ENCODE measurements around the gene HINFP.
"Not testable (repeated sequence)": the region's sequence is repeated elsewhere in the genome, so short reads cannot be mapped to it uniquely, and the experiment has no call there.

HINFP gene

GRCh38 chr11:119117004-119117706, 4.2 kb upstream of the HINFP start:
- no peak for DNase-seq (ENCODE audit: low spot score)

- no peak for DNase-seq (ENCODE audit: low spot score)
Observed at GRCh38 chr11:119118227-119118626, 3.2 kb upstream of the HINFP start.

- no peak for DNase-seq (ENCODE audit: low spot score)
Observed at GRCh38 chr11:119118946-119119345, 2.4 kb upstream of the HINFP start.

- no peak for DNase-seq (ENCODE audit: low spot score)
Observed at GRCh38 chr11:119120639-119121007, 757 bp upstream of the HINFP start.

GRCh38 chr11:119121811-119122124, 388 bp downstream of the HINFP start:
- no peak for DNase-seq (ENCODE audit: low spot score)

GRCh38 chr11:119125821-119126220, 4.4 kb downstream of the HINFP start:
- DNase-seq (ENCODE audit: low spot score) = no peak

- no peak for DNase-seq (ENCODE audit: low spot score)
Observed at GRCh38 chr11:119126675-119127268, 5.4 kb downstream of the HINFP start.

GRCh38 chr11:119130662-119131061, 9.3 kb downstream of the HINFP start:
- no peak for DNase-seq (ENCODE audit: low spot score)

GRCh38 chr11:119134389-119134978, 13.1 kb downstream of the HINFP start:
- no peak for DNase-seq (ENCODE audit: low spot score)

- DNase-seq (ENCODE audit: low spot score) = not testable (repeated sequence)
Observed at GRCh38 chr11:119139276-119139675, 17.9 kb downstream of the HINFP start.

GRCh38 chr11:119144825-119145486, 23.6 kb downstream of the HINFP start:
- DNase-seq (ENCODE audit: low spot score) = peak; percentile 89

GRCh38 chr11:119145551-119145950, 24.2 kb downstream of the HINFP start:
- DNase-seq (ENCODE audit: low spot score) = no peak

- no peak for DNase-seq (ENCODE audit: low spot score)
Observed at GRCh38 chr11:119147604-119148333, 26.4 kb downstream of the HINFP start.

GRCh38 chr11:119148720-119149017, 27.3 kb downstream of the HINFP start:
- DNase-seq (ENCODE audit: low spot score) = no peak

- DNase-seq (ENCODE audit: low spot score) = peak; percentile 39
Observed at GRCh38 chr11:119149018-119149785, 27.8 kb downstream of the HINFP start, which contains the start of gene ABCG4. Gene ABCG4, plus strand, starts transcription at chr11:119149052. Its CDS starts 914 bp downstream, at chr11:119149966.

- no peak for DNase-seq (ENCODE audit: low spot score)
Observed at GRCh38 chr11:119149786-119150275, 28.5 kb downstream of the HINFP start.

GRCh38 chr11:119152043-119152442, 30.7 kb downstream of the HINFP start:
- DNase-seq (ENCODE audit: low spot score) = no peak

- no peak for DNase-seq (ENCODE audit: low spot score)
Observed at GRCh38 chr11:119152604-119153003, 31.2 kb downstream of the HINFP start.

- no peak for DNase-seq (ENCODE audit: low spot score)
Observed at GRCh38 chr11:119153049-119153818, 31.9 kb downstream of the HINFP start.

GRCh38 chr11:119154178-119154577, 32.8 kb downstream of the HINFP start:
- DNase-seq (ENCODE audit: low spot score) = no peak

All from hepatic stellate cell (primary cell).